Measurements from ENCODE around the gene SLC18A3.

The SLC18A3 gene

DNA sequence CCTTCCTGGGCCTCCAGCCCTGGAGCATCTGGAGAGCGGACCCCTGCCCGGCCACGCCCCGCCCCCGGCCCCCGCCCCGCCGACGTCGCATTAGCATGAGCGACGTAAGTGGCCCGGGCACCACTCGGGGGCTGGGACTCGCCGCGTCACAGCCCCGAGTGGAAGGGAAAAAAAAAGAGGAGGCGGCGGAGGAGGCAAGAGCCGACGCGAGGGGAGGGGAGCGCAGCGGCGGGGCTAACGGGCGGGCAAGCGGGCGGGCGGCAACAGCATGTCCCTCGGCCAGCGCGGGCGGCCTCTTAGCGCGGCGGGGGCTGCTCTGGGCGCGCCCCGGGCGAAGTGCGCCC, at the start of gene SLC18A3:
Gene SLC18A3, plus strand, starts transcription at position 197 of the 344 bp plus-strand sequence. CDS start 431 bp downstream, outside the sequence.
- no peak for DNase-seq (ENCODE audit: low read depth)
- H3K4me3 ChIP-seq (ENCODE audit: low read depth, low read length) = no peak within 1 kb of the TSS
- TF ChIP-seq, protein P1, sequence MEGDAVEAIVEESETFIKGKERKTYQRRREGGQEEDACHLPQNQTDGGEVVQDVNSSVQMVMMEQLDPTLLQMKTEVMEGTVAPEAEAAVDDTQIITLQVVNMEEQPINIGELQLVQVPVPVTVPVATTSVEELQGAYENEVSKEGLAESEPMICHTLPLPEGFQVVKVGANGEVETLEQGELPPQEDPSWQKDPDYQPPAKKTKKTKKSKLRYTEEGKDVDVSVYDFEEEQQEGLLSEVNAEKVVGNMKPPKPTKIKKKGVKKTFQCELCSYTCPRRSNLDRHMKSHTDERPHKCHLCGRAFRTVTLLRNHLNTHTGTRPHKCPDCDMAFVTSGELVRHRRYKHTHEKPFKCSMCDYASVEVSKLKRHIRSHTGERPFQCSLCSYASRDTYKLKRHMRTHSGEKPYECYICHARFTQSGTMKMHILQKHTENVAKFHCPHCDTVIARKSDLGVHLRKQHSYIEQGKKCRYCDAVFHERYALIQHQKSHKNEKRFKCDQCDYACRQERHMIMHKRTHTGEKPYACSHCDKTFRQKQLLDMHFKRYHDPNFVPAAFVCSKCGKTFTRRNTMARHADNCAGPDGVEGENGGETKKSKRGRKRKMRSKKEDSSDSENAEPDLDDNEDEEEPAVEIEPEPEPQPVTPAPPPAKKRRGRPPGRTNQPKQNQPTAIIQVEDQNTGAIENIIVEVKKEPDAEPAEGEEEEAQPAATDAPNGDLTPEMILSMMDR (conservative IDR thresholded peaks at IDR 0.05; ENCODE audit: low read depth, low read length) = no peak

DNA sequence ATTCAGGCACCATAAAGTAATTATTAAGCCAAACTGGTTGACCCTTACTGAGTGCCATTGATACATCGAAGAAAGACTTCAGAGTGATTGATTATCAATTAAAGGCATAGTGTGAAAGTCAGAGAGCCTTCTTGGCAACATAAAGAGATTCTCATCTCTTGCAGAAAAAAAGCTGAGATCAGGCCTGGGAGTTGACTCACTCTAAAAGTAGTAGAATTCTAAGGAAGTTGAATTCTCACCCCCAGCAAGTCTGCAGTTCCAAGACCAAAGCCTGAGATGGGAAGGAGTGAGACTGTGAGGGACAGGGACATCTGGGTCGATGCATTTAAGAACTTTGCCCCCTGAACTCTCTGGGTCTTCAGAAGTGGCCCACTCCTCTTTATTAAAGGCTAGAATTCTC, 49.6 kb upstream of the SLC18A3 start:
- no peak overlapping the region for H3K4me3 ChIP-seq (ENCODE audit: low read depth, low read length)
- TF ChIP-seq, protein P1 (conservative IDR thresholded peaks at IDR 0.05; ENCODE audit: low read depth, low read length) = no peak
- no peak for DNase-seq (ENCODE audit: low read depth)

DNA sequence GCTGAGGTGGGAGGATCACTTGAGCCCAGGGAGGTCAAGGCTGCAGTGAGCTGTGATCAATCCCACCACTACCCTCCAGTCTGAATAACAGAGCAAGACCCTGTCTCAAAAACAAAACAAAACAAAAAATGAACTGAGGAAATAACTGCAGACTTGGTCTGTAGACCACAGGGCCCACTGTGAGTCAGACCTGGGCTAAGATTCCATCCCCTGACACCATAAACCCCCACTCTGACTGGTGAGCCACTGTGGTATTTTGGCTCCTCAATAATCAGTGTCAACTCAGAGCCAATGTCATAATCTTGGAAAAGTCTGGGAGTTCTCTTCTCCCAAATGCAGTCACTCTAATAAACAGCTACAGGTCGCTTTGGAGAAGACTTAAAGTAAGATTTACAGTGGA, 47.2 kb upstream of the SLC18A3 start:
- DNase-seq (ENCODE audit: low read depth) = no peak
- no peak overlapping the region for H3K4me3 ChIP-seq (ENCODE audit: low read depth, low read length)
- TF ChIP-seq, protein P1 (conservative IDR thresholded peaks at IDR 0.05; ENCODE audit: low read depth, low read length) = no peak

DNA sequence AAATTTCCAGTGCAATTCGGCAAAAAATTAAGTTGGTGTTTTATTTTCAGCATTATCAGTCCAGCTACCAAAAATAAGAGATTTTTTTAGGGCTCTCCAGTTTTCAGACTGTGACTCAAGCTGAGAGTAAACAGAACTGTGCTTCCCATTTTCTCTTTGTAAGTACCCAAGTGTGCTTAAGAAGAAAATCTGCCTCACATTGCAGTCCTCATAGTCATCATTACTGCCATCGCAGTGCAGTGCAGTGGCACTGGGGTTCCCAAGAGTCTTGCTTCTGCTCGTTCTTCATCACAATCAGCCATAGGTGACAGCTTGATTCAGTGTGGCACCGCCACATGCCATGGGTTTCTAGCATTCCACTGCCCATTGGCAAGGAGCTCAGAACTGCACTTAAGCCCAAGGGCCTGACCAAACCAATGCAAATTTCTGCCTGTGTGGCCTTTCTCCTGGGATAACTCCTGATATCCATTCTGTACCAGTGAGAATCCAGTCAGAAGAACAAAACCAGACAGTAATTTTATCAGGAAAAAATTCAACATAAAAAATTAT, 45.6 kb upstream of the SLC18A3 start:
- TF ChIP-seq, protein P1 (conservative IDR thresholded peaks at IDR 0.05; ENCODE audit: low read depth, low read length) = no peak
- no peak for DNase-seq (ENCODE audit: low read depth)
- no peak overlapping the region for H3K4me3 ChIP-seq (ENCODE audit: low read depth, low read length)

DNA sequence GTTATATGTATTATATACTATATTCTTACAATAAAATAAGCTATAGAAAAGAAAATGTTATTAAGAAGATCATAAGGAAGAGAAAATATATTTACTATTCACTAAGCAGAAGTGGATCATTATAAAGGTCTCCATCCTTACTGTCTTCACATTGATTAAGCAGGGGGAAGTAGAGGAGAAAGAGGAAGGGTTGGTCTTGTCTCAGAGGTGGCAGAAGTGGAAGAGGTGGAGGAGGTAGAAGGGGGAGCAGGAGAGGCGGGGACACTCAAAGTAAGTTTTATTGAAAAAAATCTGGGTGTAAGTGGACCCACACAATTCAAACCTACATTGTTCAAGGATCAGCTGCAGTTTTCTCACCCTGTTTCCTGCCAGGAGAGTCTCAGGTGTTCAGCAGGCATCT, 42.3 kb upstream of the SLC18A3 start:
- TF ChIP-seq, protein P1 (conservative IDR thresholded peaks at IDR 0.05; ENCODE audit: low read depth, low read length) = no peak
- no peak for DNase-seq (ENCODE audit: low read depth)
- no peak overlapping the region for H3K4me3 ChIP-seq (ENCODE audit: low read depth, low read length)

DNA sequence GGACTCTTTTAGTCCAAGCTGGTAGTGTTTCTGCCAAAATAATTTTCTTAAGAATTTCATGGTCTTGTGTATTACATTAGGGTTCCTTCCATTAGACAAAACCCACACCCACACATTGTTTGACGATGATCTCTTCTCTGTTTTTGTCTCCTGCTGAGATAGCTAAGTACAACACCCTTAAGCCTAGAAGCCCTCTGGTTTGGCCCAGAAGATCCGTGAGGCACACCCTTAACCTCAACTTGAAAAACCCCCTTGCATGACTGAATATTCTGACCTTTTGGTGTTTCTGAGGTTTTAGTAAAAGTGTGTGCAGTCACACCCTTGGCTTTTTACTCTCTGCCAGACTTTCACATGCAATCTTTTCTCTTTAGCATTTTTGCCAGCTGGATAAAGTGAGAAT, 41.9 kb upstream of the SLC18A3 start:
- TF ChIP-seq, protein P1 (conservative IDR thresholded peaks at IDR 0.05; ENCODE audit: low read depth, low read length) = no peak
- DNase-seq (ENCODE audit: low read depth) = peak; percentile 86
- no peak overlapping the region for H3K4me3 ChIP-seq (ENCODE audit: low read depth, low read length)

DNA sequence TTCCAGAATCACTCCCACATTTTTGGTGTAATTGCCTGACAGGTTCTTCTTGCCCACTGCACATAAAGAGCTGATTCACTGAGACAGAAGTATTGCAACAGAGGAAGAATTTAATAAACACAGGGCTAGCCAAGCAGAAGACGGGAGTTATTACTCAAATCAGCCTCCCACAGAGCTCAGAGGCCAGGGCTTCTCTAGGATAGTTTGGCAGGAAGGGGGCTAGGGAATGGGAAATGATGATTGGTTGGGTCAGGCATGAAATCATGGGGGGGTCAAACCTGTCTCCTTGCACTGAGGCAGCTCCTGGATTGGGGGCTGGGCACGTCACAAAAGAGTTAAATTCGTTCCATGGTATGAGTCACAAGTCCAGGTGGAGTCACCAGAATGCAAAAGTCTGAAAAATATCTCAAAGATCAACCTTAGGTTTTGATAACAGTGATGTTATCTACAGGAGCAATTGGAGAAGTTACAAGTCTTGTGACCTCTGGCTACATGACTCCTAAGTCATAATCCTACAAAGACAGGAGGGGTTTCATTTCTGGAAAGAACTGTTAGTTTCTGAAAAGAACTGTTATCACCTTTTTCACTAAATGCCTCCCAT, 41.0 kb upstream of the SLC18A3 start:
- H3K4me3 ChIP-seq (ENCODE audit: low read depth, low read length) = no peak overlapping the region
- peak; percentile 87 for DNase-seq (ENCODE audit: low read depth)
- TF ChIP-seq, protein P1 (conservative IDR thresholded peaks at IDR 0.05; ENCODE audit: low read depth, low read length) = no peak
